CD4-positive, alpha-beta T cell treated with Interleukin-21 for 1 hour (primary cell): ENCODE measurements around the gene SYT6.
"Not testable (repeated sequence)": the region's sequence is repeated elsewhere in the genome, so short reads cannot be mapped to it uniquely, and the experiment has no call there.

Experiments used
- DNase-seq: peaks from one replicate; pipeline ENCODE4 v3.0.0-alpha.2; 2020

Gene SYT6

DNA sequence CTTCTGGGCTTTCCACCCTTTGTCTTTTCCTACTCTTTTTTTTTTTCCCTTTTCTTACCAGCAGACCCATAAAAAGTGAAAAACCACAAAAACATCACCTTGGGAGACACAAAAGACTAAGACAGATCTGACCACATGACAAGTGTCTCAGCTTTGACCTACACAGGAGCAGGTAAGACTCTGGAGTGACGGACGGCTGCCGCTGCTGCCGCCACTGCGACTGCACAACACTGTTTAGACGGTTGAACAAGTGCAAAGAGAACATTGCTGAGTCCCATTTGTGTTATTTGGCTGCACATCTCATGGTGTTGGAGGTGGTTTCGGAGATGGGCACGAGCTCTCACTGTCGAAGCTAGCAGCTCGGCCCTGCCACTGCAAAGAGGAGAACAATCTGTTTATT lies 62.0 kb downstream of the SYT6 start:
- DNase-seq = no peak

DNA sequence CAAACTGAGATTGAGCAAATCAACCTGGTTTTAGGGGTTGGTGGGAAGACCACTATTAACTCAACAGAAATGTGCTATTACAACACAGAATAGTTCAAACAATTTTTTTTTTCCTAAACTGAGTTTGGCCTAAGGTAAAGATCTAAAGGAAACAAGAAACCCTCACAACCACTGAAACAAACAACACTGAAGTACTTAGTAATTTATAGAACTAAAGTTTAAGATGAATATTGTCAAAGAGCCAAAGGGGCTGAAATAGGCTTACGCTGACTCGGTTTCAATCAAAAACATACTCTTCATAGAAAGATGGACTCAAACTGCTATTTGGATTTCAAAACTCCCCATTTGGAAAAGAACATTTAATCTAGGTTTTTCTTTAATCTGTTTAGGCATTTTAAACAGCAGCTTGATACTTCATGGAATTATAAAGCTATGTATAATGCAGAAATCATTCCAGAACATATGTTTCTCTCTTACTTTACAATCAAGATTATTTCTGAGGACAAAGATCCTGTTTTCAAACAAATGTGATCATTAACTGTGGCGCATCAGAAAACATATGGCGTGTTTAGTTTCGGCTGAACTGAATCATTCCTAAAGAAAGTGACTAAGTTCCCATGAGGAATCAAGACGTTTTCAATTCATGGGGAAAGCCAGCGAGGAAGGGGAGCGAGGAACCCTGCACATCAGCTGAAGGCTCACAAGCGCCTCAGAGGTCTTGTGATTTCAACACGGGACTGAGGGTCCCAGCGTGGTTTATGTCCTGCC lies 62.7 kb downstream of the SYT6 start:
- DNase-seq = no peak

DNA sequence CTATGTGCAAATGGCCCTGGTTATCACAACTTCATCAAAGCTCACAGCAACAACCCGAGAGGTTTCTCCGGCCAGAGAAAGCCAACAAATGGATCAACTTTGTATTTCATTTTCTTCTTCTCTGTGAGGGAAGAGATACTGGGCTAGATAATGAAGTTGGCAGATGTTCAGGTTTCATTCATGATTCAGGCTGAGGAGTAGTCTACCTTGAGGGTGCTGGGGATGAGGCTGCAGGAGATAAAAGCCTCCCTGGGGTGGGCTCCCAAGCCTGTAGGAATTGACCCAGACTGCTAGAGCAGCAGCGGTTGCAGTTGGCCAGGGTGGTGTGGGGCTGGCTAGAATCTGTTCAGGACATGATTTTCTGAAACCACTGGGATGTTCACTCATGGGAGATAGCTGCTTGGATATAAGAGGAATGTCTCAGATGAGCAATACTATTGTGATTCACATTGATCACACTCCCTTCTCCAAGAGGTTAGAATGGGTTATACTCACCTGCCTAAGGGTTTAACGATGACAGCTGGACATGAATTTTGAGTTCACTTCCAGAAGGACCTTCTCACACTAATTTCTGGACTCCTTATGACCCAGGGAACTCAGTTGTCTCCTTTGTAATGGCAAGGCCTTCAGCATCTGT lies 64.0 kb downstream of the SYT6 start:
- no peak for DNase-seq

DNA sequence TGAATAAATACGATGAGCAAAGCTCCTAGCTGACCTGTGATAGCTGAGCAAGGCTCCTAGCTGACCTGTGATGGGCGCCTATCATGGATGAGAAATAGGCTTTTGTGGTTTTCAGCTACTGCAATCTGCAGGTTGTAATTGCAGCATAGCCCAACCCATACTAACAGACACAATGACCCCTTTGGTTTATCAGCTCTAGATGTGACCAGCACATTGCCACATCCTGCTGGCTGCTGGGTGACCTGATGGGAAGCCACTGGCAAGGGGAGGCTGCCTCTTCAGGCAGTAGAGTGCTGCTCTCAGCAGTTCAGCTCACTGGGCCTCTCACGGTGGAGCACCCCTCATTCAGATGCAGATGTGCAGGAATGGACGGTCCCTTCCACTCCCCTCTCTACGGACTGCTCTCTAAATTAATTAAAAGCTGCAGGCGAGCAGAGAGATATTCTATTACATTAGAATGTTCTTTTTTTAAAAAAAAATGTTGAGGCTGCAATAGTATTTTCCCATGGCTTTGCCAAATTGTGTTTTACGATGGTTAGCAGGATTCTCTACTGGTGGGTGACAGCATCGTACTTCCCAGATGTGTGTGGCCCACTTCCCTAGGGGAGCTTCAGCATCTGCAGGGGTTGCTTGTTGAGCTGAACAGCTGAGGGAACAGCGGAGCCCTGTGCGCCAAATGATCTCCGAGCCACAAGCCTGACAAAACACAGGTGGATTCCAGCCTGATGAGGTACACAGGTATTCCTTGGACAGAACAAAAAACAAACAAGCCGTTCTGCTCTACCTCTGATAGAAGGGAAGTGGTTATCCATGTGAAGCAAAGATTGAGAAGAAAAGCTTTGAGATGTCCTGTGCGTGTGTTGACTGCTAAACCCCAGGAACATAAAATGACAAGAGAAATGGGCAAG lies 65.0 kb downstream of the SYT6 start:
- no peak for DNase-seq

DNA sequence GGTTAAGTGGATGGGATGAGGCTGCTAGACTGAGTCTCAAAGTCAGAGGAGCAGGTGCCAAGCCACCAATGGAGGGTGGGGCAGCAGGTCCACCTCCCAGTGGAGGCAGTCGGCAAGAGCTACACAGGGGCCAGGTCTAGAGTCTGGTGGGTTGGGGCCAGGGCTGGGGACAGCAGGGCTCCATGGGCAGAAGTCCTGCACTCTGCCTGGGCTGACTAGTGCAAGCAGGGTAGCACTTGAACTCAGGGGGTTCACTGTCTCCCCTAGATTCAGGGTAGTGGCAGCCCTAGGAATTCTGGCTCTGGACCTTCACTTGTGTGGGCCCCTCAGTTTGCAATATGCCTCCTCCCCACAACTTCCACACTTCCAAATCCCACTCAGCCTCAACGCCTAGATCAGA lies 66.2 kb downstream of the SYT6 start:
- DNase-seq = no peak

DNA sequence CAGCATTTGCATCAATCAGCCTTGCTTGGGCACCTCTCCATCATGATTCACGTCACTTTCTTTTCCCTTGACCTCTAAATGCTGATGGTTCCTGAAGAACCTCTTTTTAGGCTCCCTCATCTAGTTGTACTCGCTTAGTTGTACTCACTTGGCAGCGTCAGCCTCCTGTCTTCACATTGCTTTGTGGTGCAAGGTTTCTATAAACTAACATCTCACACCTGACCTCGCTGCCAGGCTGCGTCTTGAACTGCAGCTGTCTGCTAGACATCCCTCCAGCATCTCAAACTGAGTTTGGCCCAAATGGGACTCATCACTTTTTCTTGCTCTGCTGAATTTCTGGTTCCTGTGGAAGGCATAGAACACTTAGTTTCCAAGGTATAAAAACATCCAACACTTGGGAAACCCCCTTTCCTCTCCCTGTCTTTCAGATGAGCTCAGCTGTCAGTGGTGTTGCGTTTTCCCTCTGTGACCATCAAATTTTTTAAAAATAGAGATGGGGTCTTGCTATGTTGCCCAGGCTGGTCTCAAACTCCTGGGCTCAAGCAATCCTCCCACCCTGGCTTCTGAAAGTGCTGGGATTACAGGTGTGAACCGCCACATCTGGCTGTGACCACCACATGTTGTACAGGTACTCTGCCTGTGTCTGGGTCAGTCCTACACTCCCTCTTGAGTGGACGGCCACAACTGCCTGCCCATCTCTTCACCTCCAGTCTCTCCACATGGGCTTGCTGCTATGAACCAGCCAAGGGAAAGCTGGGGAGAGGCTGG lies 66.9 kb downstream of the SYT6 start:
- DNase-seq = no peak

DNA sequence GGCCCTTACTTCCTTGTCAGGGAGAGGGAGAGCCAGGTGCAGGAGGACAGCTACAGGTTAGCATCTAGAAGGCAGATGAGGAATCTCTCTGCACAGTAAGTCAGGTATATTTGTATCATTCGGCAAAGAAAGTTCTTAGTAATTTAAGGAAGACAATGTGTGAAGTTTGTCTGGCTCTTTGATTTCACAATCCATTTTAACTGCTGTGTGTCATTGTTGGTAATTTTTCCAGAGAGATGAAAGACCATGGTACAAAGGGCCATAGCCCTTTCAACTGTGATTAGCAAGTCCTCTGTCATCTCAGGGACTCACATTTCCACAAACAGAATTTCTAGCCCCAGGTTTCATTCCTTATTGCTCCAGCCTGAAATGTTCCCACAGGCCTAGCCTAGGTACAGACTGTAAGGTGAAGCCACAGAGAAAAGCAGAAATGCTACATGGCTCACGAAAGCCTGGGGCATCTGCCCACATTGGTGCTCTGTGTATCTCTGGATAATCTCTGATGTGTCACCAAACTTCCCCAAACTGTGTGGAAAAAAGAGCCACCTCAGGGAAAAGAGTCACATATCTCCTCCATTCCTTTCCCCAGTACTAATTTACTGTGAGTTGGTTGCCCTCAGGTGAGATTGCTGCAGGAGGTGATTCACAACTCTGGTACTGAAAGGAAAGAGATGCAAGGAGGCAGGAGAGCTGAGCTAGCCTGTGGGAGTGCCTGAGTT lies 70.6 kb downstream of the SYT6 start:
- no peak for DNase-seq

DNA sequence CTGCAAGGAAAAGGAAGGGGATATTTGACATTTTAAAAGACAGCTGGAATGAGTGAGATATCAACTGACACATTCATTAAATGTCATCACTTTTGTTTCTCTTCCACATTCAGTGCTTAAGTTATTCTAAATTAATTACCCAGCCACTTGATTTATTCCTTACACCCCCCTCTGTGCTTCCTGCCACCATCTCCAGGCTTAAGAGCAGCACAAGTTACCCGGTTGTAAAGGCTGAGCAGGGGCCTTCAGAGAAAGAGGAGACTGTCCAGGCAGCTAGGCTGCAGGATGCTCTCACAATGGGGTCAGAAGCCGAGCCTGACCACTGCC lies 71.4 kb downstream of the SYT6 start:
- no peak for DNase-seq

DNA sequence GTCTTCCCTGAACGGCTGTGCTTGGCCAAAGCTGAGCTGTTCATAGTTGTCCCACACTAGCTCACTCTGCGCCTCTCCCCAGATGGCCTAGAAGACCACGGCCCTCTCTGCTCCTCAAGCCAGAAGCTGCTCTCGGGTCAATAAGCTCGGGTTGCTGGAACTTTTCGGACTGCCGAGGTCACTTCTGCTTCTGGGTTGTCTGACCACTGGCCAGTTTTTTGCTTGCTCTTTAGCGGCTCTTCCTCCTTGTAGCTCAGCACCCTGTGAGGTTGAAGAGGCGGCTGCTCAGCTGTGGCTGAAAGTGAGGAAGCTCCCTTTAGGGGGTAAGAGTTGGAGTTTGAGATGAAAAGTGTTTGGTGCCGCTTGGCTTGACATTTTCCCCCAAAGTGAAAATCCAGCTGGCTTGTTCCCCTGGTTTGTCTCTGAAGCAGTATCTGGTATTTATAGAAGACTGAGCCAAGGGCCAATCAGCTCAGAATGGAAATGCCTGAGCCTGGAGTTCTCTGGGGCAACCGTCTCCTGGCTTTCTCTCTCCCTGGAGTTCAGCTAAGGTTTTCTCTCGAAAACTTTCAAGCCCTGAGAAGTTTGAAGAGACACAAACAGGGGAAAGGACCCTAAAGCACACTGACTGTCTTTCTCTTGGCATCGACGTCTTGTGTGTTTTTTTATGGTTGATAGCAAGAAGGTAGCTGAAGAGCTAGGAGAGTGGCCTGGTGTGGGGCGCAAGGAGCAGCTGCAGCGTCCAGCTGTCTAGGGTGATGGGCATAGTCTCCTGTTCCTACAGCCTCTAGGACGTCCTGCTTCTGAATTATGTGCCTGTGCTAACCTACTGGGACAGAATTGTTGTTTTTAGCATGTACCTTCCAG lies 72.0 kb downstream of the SYT6 start:
- DNase-seq = no peak

DNA sequence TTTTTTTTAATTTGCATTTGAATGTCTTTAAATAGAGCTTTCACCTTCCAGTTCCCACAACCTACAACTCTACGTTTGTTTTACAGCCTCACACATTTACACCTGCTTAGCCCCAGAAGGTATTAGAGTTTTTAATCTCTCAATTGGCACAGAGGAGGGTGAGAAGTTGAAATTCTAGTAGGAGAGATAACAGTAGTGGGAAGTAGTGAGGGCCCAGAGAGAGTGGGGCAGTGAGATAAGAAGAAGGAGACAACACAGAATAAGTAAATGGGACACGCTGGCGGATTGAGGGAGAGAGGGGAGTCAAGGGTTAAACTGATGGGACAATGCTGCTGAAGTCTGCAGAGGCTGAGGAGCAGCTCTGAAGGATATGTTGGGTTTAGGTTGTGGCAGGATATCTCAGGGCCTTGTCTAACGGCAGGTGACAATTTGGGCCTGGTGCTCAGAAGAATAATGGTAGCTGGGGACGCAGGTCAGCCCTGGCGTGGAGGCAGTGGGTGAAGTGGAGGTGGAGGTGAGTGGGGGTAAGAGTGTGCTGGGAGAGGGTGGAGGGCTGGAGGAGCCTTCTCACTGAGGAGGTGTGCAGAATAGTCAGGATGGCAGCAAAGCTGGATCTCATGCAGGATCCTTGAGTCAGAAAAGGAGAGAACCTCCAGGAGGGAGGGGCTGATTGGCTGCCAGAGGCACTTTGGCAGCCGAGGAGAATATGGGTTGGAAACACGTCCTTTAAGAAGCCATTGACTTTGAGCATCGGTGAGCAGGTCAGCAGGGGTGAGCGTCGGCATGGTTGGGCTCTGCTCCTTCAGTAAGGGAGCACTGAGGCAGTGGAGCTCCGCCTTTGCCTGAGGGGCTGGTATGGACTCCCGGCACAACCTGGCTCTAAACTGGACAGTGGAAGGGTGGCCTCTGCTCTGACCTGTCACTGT lies 72.9 kb downstream of the SYT6 start:
- no peak for DNase-seq

DNA sequence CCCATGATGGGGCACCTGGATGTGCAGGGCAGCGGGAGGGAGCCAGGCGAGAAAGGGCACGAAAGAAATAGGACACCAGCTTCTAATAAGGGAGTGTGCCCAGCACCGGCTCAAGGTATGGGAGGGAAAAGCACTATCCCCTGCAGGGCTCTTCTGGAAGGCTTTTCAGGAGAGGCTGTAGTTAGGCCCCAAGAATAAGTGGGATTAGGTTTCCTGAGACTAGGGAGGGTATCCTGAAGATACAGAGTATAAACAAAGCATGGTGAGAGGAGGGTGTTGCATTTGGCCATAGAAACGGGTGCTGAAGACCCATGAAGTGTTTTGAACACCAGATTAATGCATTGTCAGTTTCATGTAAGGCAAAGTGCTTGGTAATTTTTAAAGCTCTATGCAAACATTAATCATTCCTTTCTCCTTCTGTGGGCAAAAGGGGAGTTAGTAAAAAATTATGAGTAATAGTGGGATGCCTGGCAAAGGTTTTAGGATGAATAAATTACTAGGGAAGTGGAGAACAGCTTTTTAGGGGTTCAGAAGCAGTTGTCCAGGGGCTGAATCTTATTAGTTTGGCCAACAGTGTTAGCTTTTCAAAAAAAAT lies 74.0 kb downstream of the SYT6 start:
- DNase-seq = no peak

DNA sequence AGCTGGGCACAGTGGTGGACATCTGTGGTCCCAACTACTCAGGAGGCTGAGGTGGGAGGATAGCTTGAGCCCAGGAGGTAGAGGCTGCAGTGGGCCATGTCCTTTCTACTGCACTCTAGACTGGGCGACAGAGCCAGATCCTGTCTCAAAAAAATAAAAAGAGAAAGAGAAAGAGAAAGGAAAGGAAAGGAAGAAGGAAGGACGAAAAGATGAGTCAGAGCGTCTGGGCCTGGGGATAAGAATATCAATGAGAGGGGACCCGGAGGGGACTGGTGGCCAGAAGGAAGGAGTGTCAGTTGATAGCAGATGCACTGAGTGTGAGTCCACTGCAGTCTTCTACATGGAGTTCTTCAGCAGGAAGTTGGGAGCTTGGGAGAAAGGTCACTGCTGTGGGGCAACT lies 75.6 kb downstream of the SYT6 start:
- DNase-seq = no peak

DNA sequence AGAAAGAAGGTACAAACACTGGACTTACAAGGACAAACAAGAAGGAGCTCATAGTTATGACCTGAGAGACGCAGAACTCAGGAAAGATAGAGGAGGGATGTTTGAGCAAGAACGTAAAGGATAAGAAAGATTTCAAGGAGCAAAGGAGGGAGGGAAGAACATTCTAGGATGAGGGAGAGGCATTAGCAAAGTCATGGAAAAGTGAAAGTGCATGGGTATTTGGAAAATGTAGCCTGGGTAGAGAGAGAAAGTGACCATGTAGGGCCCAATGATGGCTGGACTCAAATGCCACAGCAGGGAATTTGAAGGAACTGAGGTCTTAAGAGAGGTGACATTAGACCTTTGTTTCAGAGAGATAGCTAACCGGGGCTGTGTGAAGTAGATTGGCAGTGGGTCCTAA lies 76.5 kb downstream of the SYT6 start:
- no peak for DNase-seq

DNA sequence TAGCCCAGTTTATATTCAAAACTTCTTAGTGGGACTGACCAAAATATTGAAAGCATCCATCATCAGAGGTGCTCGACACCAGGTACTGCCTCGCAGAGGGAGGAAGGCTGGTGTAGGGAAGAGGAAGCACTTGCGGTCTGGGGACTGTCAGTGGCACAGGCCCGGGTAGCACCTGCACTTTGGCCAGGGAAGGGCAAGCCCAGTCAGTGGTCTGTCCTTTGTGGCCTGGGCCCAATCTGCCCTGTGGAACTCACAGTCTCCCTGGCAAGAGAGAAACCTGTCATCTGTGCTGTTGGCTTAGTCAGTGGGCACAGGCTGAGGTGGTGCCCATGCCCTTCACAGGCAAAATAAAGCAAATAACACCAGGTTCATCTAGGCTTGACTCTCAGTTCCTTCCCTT lies 77.4 kb downstream of the SYT6 start:
- DNase-seq = no peak

DNA sequence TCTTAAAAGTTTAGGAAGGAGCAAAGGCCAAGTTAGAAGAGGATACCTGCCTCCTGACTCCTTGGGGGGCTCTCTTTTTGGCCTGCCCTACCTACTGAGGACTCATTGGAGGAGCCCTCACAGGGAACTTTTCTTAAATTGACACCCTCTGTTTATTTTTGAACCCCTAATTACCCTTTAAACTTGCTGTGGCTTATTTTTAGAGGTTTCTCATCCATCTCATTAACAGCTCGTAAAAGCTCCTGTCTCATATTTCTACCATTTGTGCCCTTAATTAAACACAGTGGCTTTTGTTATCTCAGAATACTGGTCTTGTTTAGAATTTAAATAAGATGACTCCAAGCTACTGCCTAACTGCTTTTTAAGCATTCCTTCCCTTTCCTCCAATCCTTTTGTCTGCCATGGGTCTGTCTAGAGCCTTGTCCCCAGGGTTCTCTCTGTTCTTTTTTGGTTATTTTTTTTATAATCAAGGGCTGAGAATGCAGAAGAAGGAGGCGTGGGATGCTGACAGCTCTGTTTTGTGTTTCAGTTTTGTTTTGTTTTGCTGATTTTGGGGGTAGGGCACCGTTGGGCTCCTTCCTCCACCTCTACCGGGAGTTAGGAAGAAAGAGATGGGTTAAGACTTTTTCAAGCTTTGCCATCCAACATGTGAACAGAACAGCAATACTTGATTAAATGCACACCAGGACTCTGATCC lies 78.0 kb downstream of the SYT6 start:
- DNase-seq = no peak

DNA sequence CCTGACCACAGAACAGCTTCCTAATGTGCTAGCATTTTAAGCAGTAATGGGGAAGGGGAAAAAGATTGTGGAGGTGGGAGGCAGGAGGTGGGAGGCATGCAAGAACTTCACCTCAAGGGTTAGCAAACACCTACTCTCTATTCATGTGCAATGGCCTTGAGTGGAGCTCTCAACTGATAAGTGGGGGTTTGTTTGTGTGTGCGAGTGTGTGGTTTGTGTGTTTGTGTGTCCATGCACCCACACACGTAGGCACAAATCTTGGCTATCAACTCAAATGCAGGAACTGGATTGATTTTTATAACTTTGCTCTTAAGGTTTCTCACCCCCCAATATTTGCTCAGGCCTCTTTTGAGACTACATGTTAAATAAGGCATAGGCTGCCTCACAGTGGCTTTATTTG lies 78.6 kb downstream of the SYT6 start:
- no peak for DNase-seq

DNA sequence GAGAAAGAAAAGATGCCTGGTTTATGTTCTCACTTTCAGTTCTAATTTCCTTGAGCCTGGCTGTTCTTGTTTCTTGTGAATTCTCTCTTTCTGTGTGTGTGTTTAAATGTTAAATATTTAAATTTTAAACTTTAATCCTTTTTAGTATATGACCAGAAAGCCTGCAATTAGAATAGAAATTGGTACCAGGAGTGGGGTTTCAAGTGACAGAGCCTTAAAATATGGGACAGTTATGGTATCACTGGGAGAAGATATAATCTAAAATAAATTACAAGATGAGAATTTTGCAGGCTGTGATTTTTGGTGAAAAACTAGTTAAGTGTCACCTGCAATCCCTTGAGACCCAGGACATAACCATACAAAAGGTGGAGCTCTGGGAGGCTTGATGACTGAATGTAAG lies 81.4 kb downstream of the SYT6 start:
- no peak for DNase-seq

DNA sequence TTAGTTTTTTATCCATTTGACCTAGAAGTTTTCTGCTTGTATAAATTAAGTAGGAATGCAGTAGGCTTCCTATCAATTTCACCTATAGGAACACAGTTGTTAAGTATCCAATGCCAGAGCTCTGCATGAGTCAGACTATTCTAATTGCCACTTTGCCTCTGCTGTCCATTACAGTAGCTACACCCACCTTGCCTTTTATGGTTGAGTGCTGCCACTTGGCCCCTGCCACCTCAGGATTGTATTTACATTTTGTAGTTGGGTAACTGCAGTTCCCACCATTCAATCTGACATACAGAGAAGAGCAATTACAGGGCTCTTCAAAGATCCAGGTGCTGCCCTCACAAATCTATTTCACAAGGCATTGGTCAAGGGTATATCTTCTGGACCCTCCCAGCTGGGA lies 83.9 kb downstream of the SYT6 start:
- DNase-seq = not testable (repeated sequence)

DNA sequence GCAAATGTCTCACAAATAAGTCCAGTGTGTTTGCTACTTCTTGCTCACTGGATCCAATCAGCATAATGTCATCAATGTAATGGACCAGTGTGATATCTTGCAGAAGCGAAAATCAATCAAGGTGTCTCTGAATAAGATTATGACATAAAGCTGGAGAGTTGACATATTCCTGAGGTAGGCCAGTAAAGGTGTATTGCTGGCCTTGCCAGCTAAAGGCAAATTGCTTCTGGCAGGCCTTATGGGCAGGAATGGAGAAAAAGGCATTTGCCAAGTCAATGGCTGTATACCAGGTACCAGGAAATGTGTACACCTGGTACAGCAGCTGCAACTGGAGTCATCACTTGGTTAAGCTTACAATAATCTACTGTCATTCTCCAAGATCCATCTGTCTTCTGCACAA lies 85.0 kb downstream of the SYT6 start:
- not testable (repeated sequence) for DNase-seq
